ENCODE results near the gene UCHL1.

- no peak for TF ChIP-seq POLR2A (IDR thresholded peaks at IDR 0.05; ENCODE audit: low read length)
- TF ChIP-seq FOSB (CRISPR knock-in tag; IDR thresholded peaks at IDR 0.05): no peak
- no peak for TF ChIP-seq CTCF (IDR thresholded peaks at IDR 0.05)
- no peak for TF ChIP-seq JUNB (IDR thresholded peaks at IDR 0.05)
- TF ChIP-seq MAZ (IDR thresholded peaks at IDR 0.05; ENCODE audit: borderline replicate concordance, low read depth, low read length): no peak
- TF ChIP-seq HOXA7 (CRISPR knock-in tag; IDR thresholded peaks at IDR 0.05): no peak
- TF ChIP-seq RAD21 (conservative IDR thresholded peaks at IDR 0.05 in 1 of 2, IDR thresholded peaks at IDR 0.05 in 1 of 2): no peak
- no peak for TF ChIP-seq EP300 (IDR thresholded peaks at IDR 0.05)
- TF ChIP-seq USF2 (IDR thresholded peaks at IDR 0.05): no peak
- TF ChIP-seq MAX (IDR thresholded peaks at IDR 0.05): no peak
- TF ChIP-seq JUN (IDR thresholded peaks at IDR 0.05): no peak
- TF ChIP-seq MAFK (IDR thresholded peaks at IDR 0.05; ENCODE audit: partially characterized antibody): no peak
Measured at GRCh38 chr4:41290479-41290878, 33.8 kb downstream of the UCHL1 start.
